Activated CD4-positive, alpha-beta memory T cell treated with anti-CD3 and anti-CD28 coated beads, Interleukin-2, amount 10 ng/mL, durations not matched to agents 7 days and 5 days (primary cell): Measurements from ENCODE around the gene OR8I2. TPM values are rescaled to one million over a fixed set of nuclear protein-coding genes. Genes with fewer than 3 reads are reported as not detected.
"Not testable (repeated sequence)": the region's sequence is repeated elsewhere in the genome, so short reads cannot be mapped to it uniquely, and the experiment has no call there.

Source experiments
- CTCF ChIA-PET: fragments of 350-600 bp; sonication (Branson Sonifier 250); formaldehyde crosslinking; loops from one replicate; lab custom pipeline; 2021; ENCODE audit warnings: antibody characterized with exemption, inconsistent platforms; lab: Charles Lee
- POLR2A ChIA-PET: fragments of 350-600 bp; sonication (Branson Sonifier 250); formaldehyde crosslinking; loops from one replicate; lab custom pipeline; 2021; ENCODE audit warnings: antibody characterized with exemption; lab: Charles Lee
- DNase-seq: peaks from one replicate; pipeline ENCODE4 v3.0.0-alpha.2; 2020
- H3K27ac Mint-ChIP-seq: one replicate; pipeline ENCODE4 v1.8.0; 2021; ENCODE audit warnings: mild to moderate bottlenecking, mixed read lengths
- H3K27me3 Mint-ChIP-seq: one replicate; pipeline ENCODE4 v1.8.0; 2021; ENCODE audit warnings: mixed read lengths
- H3K36me3 Mint-ChIP-seq: one replicate; pipeline ENCODE4 v1.8.0; 2021; ENCODE audit warnings: low read depth, mixed read lengths
- H3K4me1 Mint-ChIP-seq: one replicate; pipeline ENCODE4 v1.8.0; 2021; ENCODE audit warnings: mixed read lengths
- H3K4me3 Mint-ChIP-seq: one replicate; pipeline ENCODE4 v1.8.0; 2021; ENCODE audit warnings: mild to moderate bottlenecking, mixed read lengths
- H3K9me3 Mint-ChIP-seq: one replicate; pipeline ENCODE4 v1.8.0; 2021; ENCODE audit warnings: mixed read lengths
- total RNA-seq, 2 experiments: library from RNA; stranded (reverse); gene quantifications; one replicate each; pipeline ENCODE4 v1.2.3, GENCODE V29; 2021

Gene OR8I2
- not detected for total RNA-seq

DNA sequence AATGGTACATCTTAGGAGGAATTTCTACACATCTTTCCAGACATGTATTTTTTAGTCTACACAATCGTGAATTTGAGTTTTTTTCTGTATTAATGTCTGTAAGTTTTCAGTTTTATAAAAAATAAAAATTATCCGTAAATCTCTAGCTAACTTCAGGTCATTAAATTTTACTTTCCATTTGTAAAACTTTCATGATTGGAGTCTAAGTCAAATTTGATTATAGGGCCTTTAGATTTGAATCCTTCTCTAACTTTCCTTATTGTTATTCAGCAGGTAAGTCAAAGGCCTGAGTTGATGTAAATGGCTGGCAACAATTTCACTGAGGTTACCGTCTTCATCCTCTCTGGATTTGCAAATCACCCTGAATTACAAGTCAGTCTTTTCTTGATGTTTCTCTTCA is at the start of gene OR8I2:
TSS of gene OR8I2 (plus strand) at position 301 of the 400 bp plus-strand sequence. CDS start at position 301, 0 bp downstream.
- ChIA-PET POLR2A (no interaction called here), CTCF (no interaction called here)
- no peaks in the 10 kb centered on the region for H3K27me3 Mint-ChIP-seq
- no peak within 1 kb of the TSS for H3K4me3 Mint-ChIP-seq
- H3K27ac Mint-ChIP-seq: no peak within 1 kb of the TSS
- no peak for DNase-seq
- no peaks in the 10 kb centered on the region for H3K36me3 Mint-ChIP-seq
- no peaks in the 10 kb centered on the region for H3K4me1 Mint-ChIP-seq
- peaks cover 10% of the 10 kb centered on the region for H3K9me3 Mint-ChIP-seq

DNA sequence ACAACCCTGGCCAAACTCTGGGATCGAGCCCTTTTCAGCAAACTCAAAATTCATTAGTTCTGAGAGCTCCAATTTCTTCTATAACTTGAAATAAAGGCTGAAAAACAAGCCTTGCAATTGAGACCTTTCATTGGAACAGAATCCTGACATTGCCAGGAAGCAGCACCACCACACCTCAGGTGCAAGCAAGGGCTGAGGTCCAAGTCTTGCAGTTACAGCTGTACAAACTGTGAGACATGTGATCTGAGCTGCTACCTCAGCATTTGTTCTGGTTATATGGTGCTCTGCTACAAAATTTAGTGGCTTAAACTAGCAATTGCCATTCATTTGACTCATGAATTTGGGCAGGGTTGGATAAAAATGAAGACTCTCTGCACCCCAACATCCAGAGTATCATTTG is 47.6 kb upstream of the OR8I2 start:
- POLR2A ChIA-PET: no interaction called here
- H3K27ac Mint-ChIP-seq: no peak overlapping the region
- CTCF ChIA-PET: no interaction called here
- no peaks in the 10 kb centered on the region for H3K4me1 Mint-ChIP-seq
- H3K36me3 Mint-ChIP-seq: no peaks in the 10 kb centered on the region
- H3K9me3 Mint-ChIP-seq: peaks cover 19% of the 10 kb centered on the region
- no peaks in the 10 kb centered on the region for H3K27me3 Mint-ChIP-seq
- no peak for DNase-seq
- H3K4me3 Mint-ChIP-seq: no peak overlapping the region

DNA sequence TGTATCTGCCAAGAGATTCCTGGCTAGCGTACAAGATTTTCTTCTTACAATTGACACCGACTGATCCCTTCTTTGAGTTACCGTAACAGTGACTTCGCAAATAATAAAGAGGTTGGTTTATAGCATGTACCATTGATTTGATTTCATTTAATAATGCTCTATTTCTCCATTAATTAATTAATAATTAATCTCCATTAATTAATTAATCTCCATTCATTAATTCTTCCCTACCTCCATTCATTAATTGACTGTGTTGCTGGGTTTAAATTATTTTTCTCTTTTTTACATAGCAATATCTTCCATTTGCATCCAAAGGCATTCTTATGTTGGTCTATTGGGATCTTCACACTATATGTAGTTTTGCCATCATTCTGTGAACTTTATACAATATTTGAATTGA is 44.6 kb upstream of the OR8I2 start:
- Mint-ChIP-seq H3K27ac (no peak overlapping the region), H3K36me3 (no peaks in the 10 kb centered on the region), H3K9me3 (peaks cover 12% of the 10 kb centered on the region), H3K4me1 (no peaks in the 10 kb centered on the region), H3K27me3 (no peaks in the 10 kb centered on the region), H3K4me3 (no peak overlapping the region)
- CTCF ChIA-PET: no interaction called here
- POLR2A ChIA-PET: no interaction called here
- no peak for DNase-seq

DNA sequence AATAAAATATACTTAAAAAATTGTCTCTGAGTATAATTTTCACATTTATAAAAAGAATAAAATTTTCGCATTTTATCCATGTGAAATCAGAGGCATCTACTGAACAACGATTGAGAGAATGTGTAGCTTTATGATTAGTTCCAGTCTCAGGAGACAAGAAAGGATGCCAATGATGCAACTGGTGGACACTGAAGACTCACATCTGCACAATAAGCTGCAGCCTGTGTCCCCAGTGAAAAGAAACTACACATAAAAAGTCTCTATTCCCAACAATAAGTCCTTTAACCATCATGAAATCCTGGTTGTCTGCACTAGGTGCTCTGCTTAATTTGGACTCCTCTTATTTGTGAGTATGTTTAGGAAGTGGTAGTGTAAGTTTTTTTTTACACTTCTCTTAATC is 43.6 kb upstream of the OR8I2 start:
- DNase-seq: no peak
- H3K27ac Mint-ChIP-seq: no peak overlapping the region
- POLR2A ChIA-PET: no interaction called here
- H3K4me1 Mint-ChIP-seq: no peaks in the 10 kb centered on the region
- CTCF ChIA-PET: no interaction called here
- H3K9me3 Mint-ChIP-seq: peaks cover 12% of the 10 kb centered on the region
- no peaks in the 10 kb centered on the region for H3K27me3 Mint-ChIP-seq
- H3K4me3 Mint-ChIP-seq: no peak overlapping the region
- H3K36me3 Mint-ChIP-seq: no peaks in the 10 kb centered on the region

DNA sequence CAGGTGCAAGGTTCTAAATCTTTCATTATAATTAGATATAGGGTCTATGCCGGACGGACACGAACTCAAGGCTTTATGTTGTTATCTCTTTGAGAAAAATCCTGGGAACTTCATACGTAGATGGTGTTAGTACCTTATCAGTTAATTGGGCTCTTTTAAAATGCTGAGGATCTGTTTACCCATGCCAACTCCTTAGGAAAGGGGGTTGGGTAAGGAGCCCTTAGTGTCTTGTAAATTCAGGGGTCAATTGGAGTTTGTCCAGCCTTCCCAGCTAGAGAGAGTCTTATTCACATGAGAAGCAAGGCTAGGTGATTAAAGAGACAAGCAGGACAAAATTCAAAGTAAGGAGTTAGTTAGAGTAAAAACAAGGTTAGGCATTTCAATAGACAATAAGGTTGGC is 36.7 kb upstream of the OR8I2 start:
- H3K27ac Mint-ChIP-seq, H3K36me3 Mint-ChIP-seq, H3K27me3 Mint-ChIP-seq, CTCF ChIA-PET, H3K4me3 Mint-ChIP-seq, DNase-seq, H3K4me1 Mint-ChIP-seq, POLR2A ChIA-PET: not testable (repeated sequence)
- H3K9me3 Mint-ChIP-seq: peaks cover 18% of the 10 kb centered on the region

DNA sequence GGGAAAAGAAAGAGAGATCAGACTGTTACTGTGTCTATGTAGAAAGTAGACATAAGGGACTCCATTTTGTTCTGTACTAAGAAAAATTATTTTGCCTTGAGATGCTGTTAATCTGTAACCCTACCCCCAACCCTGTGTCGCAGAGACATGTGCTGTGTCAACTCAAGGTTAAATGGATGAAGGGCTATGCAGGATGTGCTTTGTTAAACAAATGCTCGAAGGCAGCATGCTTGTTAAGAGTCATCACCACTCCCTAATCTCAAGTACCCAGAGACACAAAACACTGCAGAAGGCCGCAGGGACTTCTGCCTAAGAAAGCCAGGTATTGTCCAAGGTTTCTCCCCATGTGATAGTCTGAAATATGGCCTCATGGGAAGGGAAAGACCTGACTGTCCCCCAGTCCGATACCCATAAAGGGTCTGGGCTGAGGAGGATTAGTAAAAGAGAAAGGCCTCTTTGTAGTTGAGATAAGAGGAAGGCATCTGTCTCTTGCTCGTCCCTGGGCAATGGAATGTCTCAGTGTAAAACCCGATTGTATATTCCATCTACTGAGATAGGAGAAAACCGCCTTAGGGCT is 35.4 kb upstream of the OR8I2 start:
- DNase-seq, H3K4me1 Mint-ChIP-seq, H3K27ac Mint-ChIP-seq, POLR2A ChIA-PET, H3K27me3 Mint-ChIP-seq, H3K36me3 Mint-ChIP-seq, CTCF ChIA-PET, H3K4me3 Mint-ChIP-seq: not testable (repeated sequence)
- H3K9me3 Mint-ChIP-seq: peaks cover 15% of the 10 kb centered on the region

DNA sequence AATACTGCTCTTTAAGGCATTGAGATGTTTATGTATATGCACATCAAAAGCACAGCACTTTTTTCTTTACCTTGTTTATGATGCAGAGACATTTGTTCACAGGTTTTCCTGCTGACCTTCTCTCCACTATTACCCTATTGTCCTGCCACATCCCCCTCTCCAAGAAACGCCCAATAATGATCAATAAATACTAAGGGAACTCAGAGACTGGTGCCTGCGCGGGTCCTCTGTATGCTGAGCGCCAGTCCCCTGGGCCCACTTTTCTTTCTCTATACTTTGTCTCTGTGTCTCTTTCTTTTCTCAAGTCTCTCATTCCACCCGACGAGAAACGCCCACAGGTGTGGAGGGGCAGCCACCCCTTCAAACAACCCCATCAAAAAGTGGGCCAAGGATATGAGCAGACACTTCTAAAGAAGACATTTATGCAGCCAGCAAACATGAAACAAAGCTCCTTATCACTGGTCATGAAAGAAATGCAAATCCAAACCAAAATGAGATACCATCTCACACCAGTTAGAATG is 34.8 kb upstream of the OR8I2 start:
- H3K27ac Mint-ChIP-seq, H3K4me1 Mint-ChIP-seq, H3K27me3 Mint-ChIP-seq, H3K36me3 Mint-ChIP-seq, CTCF ChIA-PET, H3K4me3 Mint-ChIP-seq, DNase-seq, POLR2A ChIA-PET: not testable (repeated sequence)
- H3K9me3 Mint-ChIP-seq: peaks cover 15% of the 10 kb centered on the region

DNA sequence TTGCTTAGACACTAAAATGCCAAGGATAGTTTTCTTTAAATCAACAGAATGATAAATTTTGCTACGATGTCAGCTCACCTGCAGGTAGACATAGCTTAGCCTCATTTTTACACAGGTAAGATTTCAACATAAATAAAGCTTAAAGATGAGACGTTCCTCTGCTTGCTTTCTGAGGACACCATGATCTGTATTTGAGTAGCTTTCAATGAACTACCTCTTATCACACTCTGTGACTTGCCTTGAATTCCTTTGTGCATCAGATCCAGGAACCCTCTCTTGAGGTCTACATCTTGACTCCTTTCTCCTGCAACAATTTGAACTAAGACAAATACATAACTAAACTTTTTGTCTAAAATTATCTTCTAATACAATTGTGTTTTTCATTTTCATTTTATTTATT is 26.1 kb upstream of the OR8I2 start:
- peaks cover 22% of the 10 kb centered on the region for H3K9me3 Mint-ChIP-seq
- ChIA-PET CTCF (no interaction called here), POLR2A (no interaction called here)
- H3K27ac Mint-ChIP-seq: no peak overlapping the region
- no peak overlapping the region for H3K4me3 Mint-ChIP-seq
- DNase-seq: no peak
- no peaks in the 10 kb centered on the region for H3K27me3 Mint-ChIP-seq
- no peaks in the 10 kb centered on the region for H3K4me1 Mint-ChIP-seq
- no peaks in the 10 kb centered on the region for H3K36me3 Mint-ChIP-seq

DNA sequence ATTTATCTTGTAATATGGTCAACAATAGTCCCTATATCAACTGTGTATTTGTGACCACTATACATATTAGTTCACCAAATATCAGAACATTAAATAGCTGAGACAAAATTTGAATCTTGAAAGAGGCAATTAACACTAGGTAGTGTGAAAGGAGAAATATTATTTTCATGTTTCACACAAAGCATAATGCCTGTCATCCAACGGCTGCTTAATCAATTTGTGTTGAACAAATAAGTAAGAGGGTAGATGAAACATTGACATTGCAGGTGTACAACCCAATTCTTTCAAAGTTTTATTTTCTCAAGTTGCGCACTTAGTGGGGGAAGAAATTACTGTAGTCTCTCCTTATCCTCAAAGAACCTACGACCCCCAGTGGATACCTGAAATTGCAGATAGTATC is 3.4 kb upstream of the OR8I2 start:
- Mint-ChIP-seq H3K36me3 (no peaks in the 10 kb centered on the region), H3K27ac (no peak overlapping the region), H3K4me3 (no peak overlapping the region), H3K27me3 (no peaks in the 10 kb centered on the region), H3K4me1 (no peaks in the 10 kb centered on the region), H3K9me3 (peaks cover 10% of the 10 kb centered on the region)
- ChIA-PET CTCF (no interaction called here), POLR2A (no interaction called here)
- no peak for DNase-seq

DNA sequence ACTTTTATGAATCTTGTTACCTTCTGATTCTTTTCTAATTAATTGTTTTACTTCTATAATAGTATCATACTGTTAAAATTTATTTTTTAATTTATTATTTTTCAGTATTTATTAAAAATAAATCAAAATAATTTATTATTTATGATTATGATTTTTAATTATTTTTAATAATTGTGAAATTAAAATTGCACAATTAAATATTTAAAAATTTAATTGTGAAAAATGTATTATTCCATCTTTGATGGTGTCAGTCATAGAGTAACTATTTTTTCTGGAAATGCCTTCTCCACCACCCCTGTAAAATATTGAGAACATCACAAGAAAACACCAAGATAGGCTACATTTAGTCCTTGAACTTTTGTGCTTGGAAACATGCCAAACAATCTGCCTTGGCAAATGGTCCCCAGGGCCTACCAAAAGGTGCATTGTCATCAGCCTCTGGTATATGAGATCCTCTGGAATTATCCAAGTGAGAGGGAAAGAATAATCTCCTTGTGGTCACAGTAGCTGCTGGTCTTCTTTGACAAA is 10.2 kb downstream of the OR8I2 start, which contains the start of gene OR8H2:
TSS of gene OR8H2 (plus strand) at position 478 of the 528 bp plus-strand sequence. CDS start 1,356 bp downstream, outside the sequence.
- no peak within 1 kb of the TSS for H3K27ac Mint-ChIP-seq
- ChIA-PET POLR2A (no interaction called here), CTCF (no interaction called here)
- H3K9me3 Mint-ChIP-seq: peaks cover 16% of the 10 kb centered on the region
- no peak for DNase-seq
- H3K4me3 Mint-ChIP-seq: no peak within 1 kb of the TSS
- H3K36me3 Mint-ChIP-seq: no peaks in the 10 kb centered on the region
- H3K27me3 Mint-ChIP-seq: no peaks in the 10 kb centered on the region
- no peaks in the 10 kb centered on the region for H3K4me1 Mint-ChIP-seq

DNA sequence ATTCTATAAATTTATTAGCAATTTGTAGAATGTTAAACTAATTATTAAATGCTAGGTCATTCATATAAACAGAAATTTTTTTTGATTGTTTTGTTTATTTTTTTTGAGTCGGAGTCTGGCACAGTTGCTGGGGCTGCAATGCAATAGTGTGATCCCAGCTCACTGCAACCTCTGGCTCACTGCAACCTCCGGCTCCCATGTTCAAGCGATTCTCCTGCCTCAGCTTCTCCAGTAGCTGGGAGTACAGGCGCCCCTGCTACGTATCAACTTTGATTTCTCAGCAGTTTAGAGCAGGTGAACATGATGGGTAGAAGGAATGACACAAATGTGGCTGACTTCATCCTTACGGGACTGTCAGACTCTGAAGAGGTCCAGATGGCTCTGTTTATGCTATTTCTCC is 29.0 kb downstream of the OR8I2 start, which contains the start of gene OR8H3:
TSS of gene OR8H3 (plus strand) at position 301 of the 400 bp plus-strand sequence. CDS start at position 301, 0 bp downstream.
- ChIA-PET POLR2A (no interaction called here), CTCF (no interaction called here)
- Mint-ChIP-seq H3K4me3 (no peak within 1 kb of the TSS), H3K27ac (no peak within 1 kb of the TSS), H3K9me3 (peaks cover 14% of the 10 kb centered on the region), H3K27me3 (no peaks in the 10 kb centered on the region), H3K36me3 (no peaks in the 10 kb centered on the region), H3K4me1 (no peaks in the 10 kb centered on the region)
- no peak for DNase-seq

DNA sequence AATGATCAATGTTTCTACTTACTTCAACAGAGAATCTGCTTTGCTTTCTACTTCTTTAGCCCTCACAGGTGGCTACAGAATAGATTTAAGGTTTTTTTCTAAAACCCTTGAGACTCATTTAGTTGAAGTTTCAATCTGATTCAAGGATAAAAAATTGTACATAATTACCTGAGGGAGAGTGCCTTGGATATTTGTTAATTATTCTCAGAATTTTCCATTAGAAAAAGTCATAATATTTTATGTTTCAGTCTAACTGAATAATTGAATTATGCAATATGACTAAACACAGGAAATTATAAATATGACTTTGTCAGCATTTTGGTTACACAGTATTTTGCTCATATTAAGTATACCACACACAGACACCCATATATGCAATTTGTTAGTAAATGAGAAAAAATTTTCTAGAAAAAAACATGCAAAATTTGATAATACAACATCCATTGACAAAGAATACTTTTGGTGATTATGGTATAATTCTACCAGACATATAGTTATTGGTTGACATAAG is 47.1 kb downstream of the OR8I2 start, which contains the start of gene OR8J3:
TSS of gene OR8J3 (minus strand) at position 51 of the 511 bp plus-strand sequence. CDS start 2,483 bp downstream, outside the sequence.
- H3K27ac Mint-ChIP-seq: no peak within 1 kb of the TSS
- DNase-seq: no peak
- H3K4me1 Mint-ChIP-seq: no peaks in the 10 kb centered on the region
- POLR2A ChIA-PET: no interaction called here
- H3K36me3 Mint-ChIP-seq: no peaks in the 10 kb centered on the region
- no peaks in the 10 kb centered on the region for H3K27me3 Mint-ChIP-seq
- no peak within 1 kb of the TSS for H3K4me3 Mint-ChIP-seq
- peaks cover 4% of the 10 kb centered on the region for H3K9me3 Mint-ChIP-seq
- CTCF ChIA-PET: no interaction called here

DNA sequence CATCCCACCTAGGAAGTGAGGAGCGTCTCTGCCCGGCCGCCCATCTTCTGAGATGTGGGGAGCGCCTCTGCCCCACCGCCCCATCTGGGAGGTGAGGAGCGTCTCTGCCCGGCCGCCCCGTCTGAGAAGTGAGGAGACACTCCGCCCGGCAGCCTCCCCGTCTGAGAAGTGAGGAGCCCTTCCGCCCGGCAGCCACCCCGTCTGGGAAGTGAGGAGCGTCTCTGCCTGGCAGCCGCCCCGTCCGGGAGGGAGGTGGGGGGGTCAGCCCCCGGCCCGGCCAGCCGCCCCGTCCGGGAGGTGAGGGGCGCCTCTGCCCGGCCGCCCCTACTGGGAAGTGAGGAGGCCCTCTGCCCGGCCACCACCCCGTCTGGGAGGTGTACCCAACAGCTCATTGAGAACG is 50.6 kb downstream of the OR8I2 start:
- POLR2A ChIA-PET, H3K27ac Mint-ChIP-seq, H3K4me1 Mint-ChIP-seq, CTCF ChIA-PET, H3K36me3 Mint-ChIP-seq, H3K9me3 Mint-ChIP-seq, H3K27me3 Mint-ChIP-seq, DNase-seq, H3K4me3 Mint-ChIP-seq: not testable (repeated sequence)
